ENCODE results near the gene TOMM7. TPM values are rescaled to one million over a fixed set of nuclear protein-coding genes. Genes with fewer than 3 reads are reported as not detected.
A peak's percentile ranks its signal among the peaks of the same experiment; 100 is the strongest.

Gene TOMM7
- total RNA-seq, 1 experiment from 2014 or later, result 588 TPM

- H4K20me1 ChIP-seq (ENCODE audit: insufficient read depth), result no peaks in the 10 kb centered on the region
- ChIA-PET POLR2A (ENCODE audit: unreplicated experiment) (no interaction called here), CTCF (interaction anchor here (0.5 to 0.9 kb wide), 4 partner anchors 25 to 154 kb away, joined by 3 to 4 read pairs (median 3); partner anchors contain the start of gene TOMM7)
- H3K36me3 ChIP-seq (ENCODE audit: low read depth), result peaks cover 29% of the 10 kb centered on the region
- no peak overlapping the region for H3K27ac ChIP-seq
- H3K27me3 ChIP-seq (ENCODE audit: insufficient read depth, low read depth), result no peaks in the 10 kb centered on the region
- peaks cover 57% of the 10 kb centered on the region for H3F3A ChIP-seq (ENCODE audit: insufficient read depth, low read depth)
- H3K4me1 ChIP-seq (replicated peaks; ENCODE audit: insufficient read depth), result peaks cover 39% of the 10 kb centered on the region
- TF ChIP-seq CTCF (conservative IDR thresholded peaks at IDR 0.05), result no peak
- no peaks in the 10 kb centered on the region for H3K9me3 ChIP-seq (ENCODE audit: insufficient read depth, low read depth)
- H3K79me2 ChIP-seq (ENCODE audit: low read depth), result peaks cover 17% of the 10 kb centered on the region
- intact Hi-C loops (cut with micrococcal nuclease; ENCODE audit: unreplicated experiment), result no loop called here
- BruUV-seq (replicated peaks), result no TSS peak
- H3K9me2 ChIP-seq (ENCODE audit: insufficient read depth), result no peaks in the 10 kb centered on the region
- no peak overlapping the region for H3K4me2 ChIP-seq
- no peak overlapping the region for H2AFZ ChIP-seq
- DNase-seq, result no peak
- H3K4me3 ChIP-seq, result no peak overlapping the region
Observed at GRCh38 chr7:22860337-22860736, 37.7 kb upstream of the TOMM7 start.

- no peak for DNase-seq
- no TSS peak for BruUV-seq (replicated peaks)
Observed at GRCh38 chr7:22859641-22860290, 37.1 kb upstream of the TOMM7 start.

More at GRCh38 chr7:22859641-22860290, 37.1 kb upstream of the TOMM7 start:
- peak overlapping the region; percentile 25; the same call in 1 of the 2 replicates for H3K27ac ChIP-seq
- H3F3A ChIP-seq (ENCODE audit: insufficient read depth, low read depth), result peaks cover 61% of the 10 kb centered on the region
- H3K27me3 ChIP-seq (ENCODE audit: insufficient read depth, low read depth), result no peaks in the 10 kb centered on the region
- H3K4me2 ChIP-seq, result no peak overlapping the region
- peaks cover 41% of the 10 kb centered on the region for H3K4me1 ChIP-seq (replicated peaks; ENCODE audit: insufficient read depth)
- no peaks in the 10 kb centered on the region for H4K20me1 ChIP-seq (ENCODE audit: insufficient read depth)
- intact Hi-C loops (cut with micrococcal nuclease; ENCODE audit: unreplicated experiment), result loop anchor here (2.0 to 10.0 kb wide), 6 partner anchors 48 to 675 kb away; partner anchors contain the start of genes IL6, NUP42 and TRA2A
- no peaks in the 10 kb centered on the region for H3K9me3 ChIP-seq (ENCODE audit: insufficient read depth, low read depth)
- no peak overlapping the region for H3K4me3 ChIP-seq
- TF ChIP-seq EZH2 (IDR thresholded peaks at IDR 0.05; ENCODE audit: low read depth) (no peak), CTCF (conservative IDR thresholded peaks at IDR 0.05) (no peak)
- peaks cover 29% of the 10 kb centered on the region for H3K36me3 ChIP-seq (ENCODE audit: low read depth)
- POLR2A ChIA-PET (ENCODE audit: unreplicated experiment), result no interaction called here
- CTCF ChIA-PET, result interaction anchor here (0.5 to 0.9 kb wide), 4 partner anchors 26 to 155 kb away, joined by 3 to 4 read pairs (median 3); partner anchors contain the start of gene TOMM7
- no peaks in the 10 kb centered on the region for H3K9me2 ChIP-seq (ENCODE audit: insufficient read depth)
- H3K79me2 ChIP-seq (ENCODE audit: low read depth), result peaks cover 23% of the 10 kb centered on the region
- H2AFZ ChIP-seq, result no peak overlapping the region

Measured in PC-9 (cell line).